ENCODE results near the gene GSG1L. TPM values are rescaled to one million over a fixed set of nuclear protein-coding genes. Genes with fewer than 3 reads are reported as not detected.

The GSG1L gene
- total RNA-seq = not detected in 2 replicates

DNA sequence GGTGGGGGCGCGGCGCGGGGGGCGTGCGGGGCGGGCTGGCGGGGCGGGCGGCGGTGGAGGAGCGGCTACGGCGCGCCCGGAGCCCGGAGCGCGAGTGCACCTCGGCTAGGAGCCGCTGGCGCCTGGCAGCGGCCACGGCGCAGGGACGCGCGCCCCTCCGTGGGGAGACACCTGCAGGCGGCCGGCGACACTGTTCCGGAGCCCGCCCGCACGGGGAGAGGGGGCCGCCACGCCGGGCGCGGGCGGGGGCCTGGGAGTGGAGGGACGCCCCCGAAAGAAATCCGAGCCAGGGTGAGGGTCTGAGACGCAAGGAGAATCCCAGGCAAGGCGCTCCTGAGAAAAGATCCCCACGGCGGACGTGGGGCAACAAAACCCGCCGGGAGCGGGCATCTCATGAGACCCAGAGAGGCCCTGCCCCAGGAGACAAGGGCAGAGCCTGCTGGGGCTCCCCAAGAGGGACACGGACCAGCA is at the start of gene GSG1L:
Gene GSG1L (minus strand): TSS at position 124 of the 471 bp plus-strand sequence. CDS start 290 bp downstream, outside the sequence.
- H3K36me3 ChIP-seq (ENCODE audit: control insufficient read depth, insufficient read depth, low read length) = no peaks in the 10 kb centered on the region
- peaks cover 56% of the 10 kb centered on the region for H3K27me3 ChIP-seq (ENCODE audit: control insufficient read depth, insufficient read depth, low read length)
- H3K4me3 ChIP-seq (ENCODE audit: low read depth, low read length) = no peak within 1 kb of the TSS
- DNase-seq (ENCODE audit: low read depth) = no peak
- TF ChIP-seq, protein P1, sequence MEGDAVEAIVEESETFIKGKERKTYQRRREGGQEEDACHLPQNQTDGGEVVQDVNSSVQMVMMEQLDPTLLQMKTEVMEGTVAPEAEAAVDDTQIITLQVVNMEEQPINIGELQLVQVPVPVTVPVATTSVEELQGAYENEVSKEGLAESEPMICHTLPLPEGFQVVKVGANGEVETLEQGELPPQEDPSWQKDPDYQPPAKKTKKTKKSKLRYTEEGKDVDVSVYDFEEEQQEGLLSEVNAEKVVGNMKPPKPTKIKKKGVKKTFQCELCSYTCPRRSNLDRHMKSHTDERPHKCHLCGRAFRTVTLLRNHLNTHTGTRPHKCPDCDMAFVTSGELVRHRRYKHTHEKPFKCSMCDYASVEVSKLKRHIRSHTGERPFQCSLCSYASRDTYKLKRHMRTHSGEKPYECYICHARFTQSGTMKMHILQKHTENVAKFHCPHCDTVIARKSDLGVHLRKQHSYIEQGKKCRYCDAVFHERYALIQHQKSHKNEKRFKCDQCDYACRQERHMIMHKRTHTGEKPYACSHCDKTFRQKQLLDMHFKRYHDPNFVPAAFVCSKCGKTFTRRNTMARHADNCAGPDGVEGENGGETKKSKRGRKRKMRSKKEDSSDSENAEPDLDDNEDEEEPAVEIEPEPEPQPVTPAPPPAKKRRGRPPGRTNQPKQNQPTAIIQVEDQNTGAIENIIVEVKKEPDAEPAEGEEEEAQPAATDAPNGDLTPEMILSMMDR (IDR thresholded peaks at IDR 0.05; ENCODE audit: insufficient read depth, low read length, poor library complexity, severe bottlenecking) = no peak

DNA sequence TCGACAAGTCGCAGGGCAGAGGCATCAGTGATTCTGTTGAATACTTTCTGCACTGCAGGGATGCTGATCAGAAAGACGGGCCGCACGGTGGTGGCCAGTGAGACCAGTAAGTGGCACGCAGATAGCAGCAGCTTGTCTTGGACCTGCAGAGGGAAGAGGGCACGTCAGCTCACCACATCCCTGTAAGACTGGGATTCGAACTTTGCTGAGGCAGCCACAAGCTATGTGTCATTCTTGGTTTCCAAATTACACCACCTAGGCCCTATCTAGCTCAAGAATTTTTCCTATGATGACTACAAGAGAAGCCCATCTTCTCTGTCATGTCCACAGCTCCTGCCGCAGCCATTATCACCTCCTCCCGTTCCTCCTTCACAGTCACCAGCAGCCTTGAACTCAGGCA is 49.4 kb upstream of the GSG1L start:
- Histone ChIP-seq H3K4me3 (ENCODE audit: low read depth, low read length) (no peak overlapping the region), H3K36me3 (ENCODE audit: control insufficient read depth, insufficient read depth, low read length) (peaks cover 3% of the 10 kb centered on the region), H3K27me3 (ENCODE audit: control insufficient read depth, insufficient read depth, low read length) (no peaks in the 10 kb centered on the region)
- TF ChIP-seq, protein P1 (IDR thresholded peaks at IDR 0.05; ENCODE audit: insufficient read depth, low read length, poor library complexity, severe bottlenecking) = no peak
- no peak for DNase-seq (ENCODE audit: low read depth)

DNA sequence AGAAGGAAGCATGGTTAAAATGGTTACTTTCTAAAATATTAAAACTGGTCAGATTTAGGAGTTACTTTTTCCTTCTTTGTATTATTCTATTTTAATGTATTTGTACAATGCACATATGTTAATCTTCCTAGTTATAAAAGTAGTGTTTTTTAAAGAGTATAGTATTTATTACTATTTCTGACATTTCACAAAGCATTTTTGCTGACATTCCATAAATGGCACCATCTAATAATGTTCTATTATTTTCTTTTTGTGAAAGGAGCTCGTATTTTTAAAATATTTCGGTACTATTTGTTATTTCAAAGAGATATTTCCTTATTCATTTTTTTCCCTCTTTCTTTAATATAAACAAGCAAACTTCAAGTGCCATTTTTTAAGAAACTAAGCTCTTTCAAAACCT is 47.5 kb upstream of the GSG1L start:
- no peaks in the 10 kb centered on the region for H3K27me3 ChIP-seq (ENCODE audit: control insufficient read depth, insufficient read depth, low read length)
- TF ChIP-seq, protein P1 (IDR thresholded peaks at IDR 0.05; ENCODE audit: insufficient read depth, low read length, poor library complexity, severe bottlenecking) = no peak
- H3K4me3 ChIP-seq (ENCODE audit: low read depth, low read length) = no peak overlapping the region
- H3K36me3 ChIP-seq (ENCODE audit: control insufficient read depth, insufficient read depth, low read length) = peaks cover 3% of the 10 kb centered on the region
- DNase-seq (ENCODE audit: low read depth) = no peak

DNA sequence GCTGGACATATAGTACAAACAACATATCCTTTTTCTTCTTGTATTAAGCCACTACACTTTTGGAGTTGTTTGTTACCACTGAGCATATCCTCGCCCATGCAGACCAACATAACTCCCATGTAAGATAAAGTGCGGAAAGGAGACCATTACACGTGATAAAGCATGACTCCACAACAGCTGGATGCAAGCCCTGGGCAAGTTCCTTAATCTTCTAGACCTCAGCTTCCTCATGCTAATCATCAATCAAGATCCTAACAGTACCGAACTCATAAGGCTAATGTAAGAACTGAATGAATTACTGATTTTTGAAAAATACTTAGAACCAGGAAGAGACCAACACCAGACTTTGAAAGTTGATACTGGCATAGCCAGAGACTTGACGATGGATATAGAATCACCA is 47.0 kb upstream of the GSG1L start:
- peaks cover 3% of the 10 kb centered on the region for H3K36me3 ChIP-seq (ENCODE audit: control insufficient read depth, insufficient read depth, low read length)
- TF ChIP-seq, protein P1 (IDR thresholded peaks at IDR 0.05; ENCODE audit: insufficient read depth, low read length, poor library complexity, severe bottlenecking) = no peak
- no peak overlapping the region for H3K4me3 ChIP-seq (ENCODE audit: low read depth, low read length)
- DNase-seq (ENCODE audit: low read depth) = no peak
- H3K27me3 ChIP-seq (ENCODE audit: control insufficient read depth, insufficient read depth, low read length) = no peaks in the 10 kb centered on the region

DNA sequence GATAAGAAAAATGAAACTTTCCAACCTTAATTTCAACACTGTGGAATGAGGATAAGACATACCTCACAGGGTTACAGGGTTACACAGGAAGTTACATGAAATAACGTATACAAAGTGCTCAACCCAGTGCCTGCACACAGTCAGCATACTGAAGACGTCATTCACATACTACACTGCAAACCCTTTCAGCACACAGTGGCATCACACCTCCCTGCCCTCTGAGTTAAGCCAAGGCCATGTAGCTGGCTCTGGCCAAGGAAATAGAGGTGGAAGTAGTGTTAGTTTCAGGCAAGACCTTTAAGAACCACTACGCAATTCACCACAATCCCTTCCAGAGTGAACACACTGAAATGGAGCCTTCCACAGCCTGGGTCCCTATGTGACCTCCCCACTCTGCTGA is 46.6 kb upstream of the GSG1L start:
- Histone ChIP-seq H3K4me3 (ENCODE audit: low read depth, low read length) (no peak overlapping the region), H3K27me3 (ENCODE audit: control insufficient read depth, insufficient read depth, low read length) (no peaks in the 10 kb centered on the region), H3K36me3 (ENCODE audit: control insufficient read depth, insufficient read depth, low read length) (peaks cover 3% of the 10 kb centered on the region)
- TF ChIP-seq, protein P1 (IDR thresholded peaks at IDR 0.05; ENCODE audit: insufficient read depth, low read length, poor library complexity, severe bottlenecking) = no peak
- no peak for DNase-seq (ENCODE audit: low read depth)

DNA sequence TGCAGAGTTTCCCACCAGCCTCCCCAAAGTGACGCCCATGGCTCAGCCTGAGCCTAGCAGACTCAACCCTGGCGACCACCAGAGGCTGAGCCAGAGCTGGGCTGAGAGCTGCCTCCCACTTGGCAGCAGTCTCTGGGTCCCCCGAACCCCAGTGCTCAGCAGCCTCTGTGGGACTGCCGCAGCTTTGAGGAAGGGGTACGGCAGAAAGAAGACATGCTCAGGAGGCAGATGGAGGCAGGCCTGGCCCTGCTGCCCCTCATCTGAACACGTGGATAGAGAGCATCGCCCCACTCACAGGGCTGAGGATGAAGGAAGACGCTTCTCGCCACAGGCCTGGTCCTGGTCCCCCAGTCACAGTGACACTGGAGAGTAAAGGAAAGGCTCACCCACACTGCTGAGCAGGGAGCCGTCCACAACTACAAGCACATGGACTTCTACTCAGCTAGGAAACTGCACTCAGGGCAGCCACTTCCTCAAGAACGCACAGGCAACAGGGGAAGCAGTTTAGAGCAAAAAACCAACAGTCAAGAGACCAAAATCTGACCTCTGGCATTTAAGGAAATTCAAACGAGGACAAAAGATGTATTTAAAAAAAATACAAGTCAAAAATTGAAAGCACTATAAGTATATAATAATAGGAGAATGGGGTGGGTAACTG is 45.2 kb upstream of the GSG1L start:
- no peak for DNase-seq (ENCODE audit: low read depth)
- Histone ChIP-seq H3K27me3 (ENCODE audit: control insufficient read depth, insufficient read depth, low read length) (no peaks in the 10 kb centered on the region), H3K36me3 (ENCODE audit: control insufficient read depth, insufficient read depth, low read length) (peaks cover 3% of the 10 kb centered on the region), H3K4me3 (ENCODE audit: low read depth, low read length) (no peak overlapping the region)
- TF ChIP-seq, protein P1 (IDR thresholded peaks at IDR 0.05; ENCODE audit: insufficient read depth, low read length, poor library complexity, severe bottlenecking) = no peak

Data from kidney epithelial cell (primary cell).